AG08396 (cell line): ENCODE measurements around the gene OR5B21.
A peak's percentile ranks its signal among the peaks of the same experiment; 100 is the strongest.

Experiments
- DNase-seq: peaks from one replicate; pipeline ENCODE4 v3.0.0; 2012; ENCODE audit warnings: low spot score, mixed read lengths

Gene OR5B21

GRCh38 chr11:58493676-58494075 is 14.2 kb downstream of the OR5B21 start:
- peak; percentile 18 for DNase-seq

GRCh38 chr11:58490827-58491226 is 17.1 kb downstream of the OR5B21 start:
- no peak for DNase-seq

- no peak for DNase-seq
Observed at GRCh38 chr11:58487170-58487569, 20.7 kb downstream of the OR5B21 start.

- DNase-seq, result no peak
Observed at GRCh38 chr11:58485961-58486360, 21.9 kb downstream of the OR5B21 start.

- no peak for DNase-seq
Observed at GRCh38 chr11:58471892-58472291, 36.0 kb downstream of the OR5B21 start.

GRCh38 chr11:58466293-58466692 is 41.6 kb downstream of the OR5B21 start:
- DNase-seq, result peak; percentile 4

GRCh38 chr11:58465690-58466089 is 42.2 kb downstream of the OR5B21 start:
- no peak for DNase-seq
